ENCODE measurements around the gene CEACAM4.

DNA sequence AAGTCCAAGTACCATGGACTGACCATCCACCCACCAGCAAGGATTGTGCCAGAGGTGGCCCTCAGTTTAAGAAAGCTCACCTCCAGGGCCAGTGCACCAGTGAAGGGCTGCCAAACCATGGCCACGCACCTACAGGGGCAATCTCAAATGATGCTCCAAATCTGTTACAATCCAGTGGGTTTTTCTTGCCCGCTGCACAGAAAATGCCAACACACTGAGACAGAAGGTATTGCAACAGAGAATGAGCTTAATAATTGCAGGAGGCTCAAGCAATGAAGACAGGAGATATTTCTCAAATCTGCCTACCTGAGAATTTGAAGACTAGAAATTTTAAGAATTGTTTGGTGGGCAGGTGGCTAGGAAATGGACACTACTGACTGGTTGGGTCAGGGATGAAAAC, 39.2 kb upstream of the CEACAM4 start:
- TF ChIP-seq, protein P1, sequence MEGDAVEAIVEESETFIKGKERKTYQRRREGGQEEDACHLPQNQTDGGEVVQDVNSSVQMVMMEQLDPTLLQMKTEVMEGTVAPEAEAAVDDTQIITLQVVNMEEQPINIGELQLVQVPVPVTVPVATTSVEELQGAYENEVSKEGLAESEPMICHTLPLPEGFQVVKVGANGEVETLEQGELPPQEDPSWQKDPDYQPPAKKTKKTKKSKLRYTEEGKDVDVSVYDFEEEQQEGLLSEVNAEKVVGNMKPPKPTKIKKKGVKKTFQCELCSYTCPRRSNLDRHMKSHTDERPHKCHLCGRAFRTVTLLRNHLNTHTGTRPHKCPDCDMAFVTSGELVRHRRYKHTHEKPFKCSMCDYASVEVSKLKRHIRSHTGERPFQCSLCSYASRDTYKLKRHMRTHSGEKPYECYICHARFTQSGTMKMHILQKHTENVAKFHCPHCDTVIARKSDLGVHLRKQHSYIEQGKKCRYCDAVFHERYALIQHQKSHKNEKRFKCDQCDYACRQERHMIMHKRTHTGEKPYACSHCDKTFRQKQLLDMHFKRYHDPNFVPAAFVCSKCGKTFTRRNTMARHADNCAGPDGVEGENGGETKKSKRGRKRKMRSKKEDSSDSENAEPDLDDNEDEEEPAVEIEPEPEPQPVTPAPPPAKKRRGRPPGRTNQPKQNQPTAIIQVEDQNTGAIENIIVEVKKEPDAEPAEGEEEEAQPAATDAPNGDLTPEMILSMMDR (IDR thresholded peaks at IDR 0.05; ENCODE audit: low read length) = no peak
- no peak for TF ChIP-seq EZH2 (IDR thresholded peaks at IDR 0.05; ENCODE audit: borderline replicate concordance, low read length)

Measured in OCI-LY1 (cell line).